HG03575 (cell line): ENCODE measurements around the gene GUCY2C.
"Not testable (repeated sequence)": the region's sequence is repeated elsewhere in the genome, so short reads cannot be mapped to it uniquely, and the experiment has no call there.

Source experiments
- ATAC-seq: cut with Tn5 transposase; IDR thresholded peaks from one replicate; pipeline ENCODE4 v1.9.1; 2021; ENCODE audit not compliant: unreplicated experiment, insufficient number of reproducible peaks, low FRiP score; ENCODE audit errors: extremely low read depth

Gene GUCY2C

GRCh38 chr12:14689996-14690395 lies 6.4 kb downstream of the GUCY2C start:
- no peak for ATAC-seq

- ATAC-seq: no peak
Observed at GRCh38 chr12:14689144-14689543, 7.3 kb downstream of the GUCY2C start.

- not testable (repeated sequence) for ATAC-seq
Observed at GRCh38 chr12:14682231-14682630, 14.2 kb downstream of the GUCY2C start.

GRCh38 chr12:14681625-14682024 lies 14.8 kb downstream of the GUCY2C start:
- ATAC-seq: no peak

- ATAC-seq: no peak
Observed at GRCh38 chr12:14681190-14681589, 15.2 kb downstream of the GUCY2C start.

GRCh38 chr12:14678547-14679150 lies 17.8 kb downstream of the GUCY2C start:
- ATAC-seq: no peak

GRCh38 chr12:14668591-14668990 lies 27.8 kb downstream of the GUCY2C start:
- no peak for ATAC-seq

- no peak for ATAC-seq
Observed at GRCh38 chr12:14665354-14666348, 30.7 kb downstream of the GUCY2C start.

GRCh38 chr12:14664434-14665023 lies 31.9 kb downstream of the GUCY2C start:
- ATAC-seq: no peak

GRCh38 chr12:14663002-14663401 lies 33.4 kb downstream of the GUCY2C start:
- no peak for ATAC-seq

GRCh38 chr12:14656846-14657245 lies 39.6 kb downstream of the GUCY2C start:
- no peak for ATAC-seq

GRCh38 chr12:14655284-14655683 lies 41.1 kb downstream of the GUCY2C start:
- ATAC-seq: no peak

- no peak for ATAC-seq
Observed at GRCh38 chr12:14654842-14655241, 41.6 kb downstream of the GUCY2C start.

GRCh38 chr12:14654416-14654815 lies 42.0 kb downstream of the GUCY2C start:
- no peak for ATAC-seq

GRCh38 chr12:14652483-14652882 lies 43.9 kb downstream of the GUCY2C start:
- no peak for ATAC-seq

GRCh38 chr12:14651371-14651770 lies 45.0 kb downstream of the GUCY2C start:
- ATAC-seq: no peak

- ATAC-seq: no peak
Observed at GRCh38 chr12:14650789-14651188, 45.6 kb downstream of the GUCY2C start.

- no peak for ATAC-seq
Observed at GRCh38 chr12:14647028-14647750, 49.2 kb downstream of the GUCY2C start.

- no peak for ATAC-seq
Observed at GRCh38 chr12:14643251-14643650, 53.1 kb downstream of the GUCY2C start.
